ENCODE results near the gene MMP25.

- TF ChIP-seq POLR2A (IDR thresholded peaks at IDR 0.05; ENCODE audit: low read depth, low read length): no peak
- TF ChIP-seq POLR2AphosphoS5 (IDR thresholded peaks at IDR 0.05; ENCODE audit: low read depth, low read length): no peak
These were observed 32.2 kb upstream of the MMP25 start for GRCh38 chr16:3013998-3014690.
